OCI-LY7 (cell line): Measurements from ENCODE around the gene CCDC174. TPM values are rescaled to one million over a fixed set of nuclear protein-coding genes. Genes with fewer than 3 reads are reported as not detected.

Source experiments
- BruUV-seq: library from RNA; stranded (reverse); fragments of 400-500 nt; replicated peaks from 2 replicates; lab custom pipeline; 2021; lab: Mats Ljungman, UMichigan
- CTCF ChIA-PET: fragments of 300-600 bp; sonication (Branson Sonifier 250); formaldehyde crosslinking; loops from one replicate; lab custom pipeline; 2022; ENCODE audit warnings: antibody characterized with exemption; ENCODE audit not compliant: unreplicated experiment; lab: Charles Lee
- POLR2A ChIA-PET: fragments of 300-600 bp; sonication (Branson Sonifier 250); formaldehyde crosslinking; loops from one replicate; lab custom pipeline; 2022; ENCODE audit warnings: antibody characterized with exemption; lab: Charles Lee
- DNase-seq: peaks from one replicate; pipeline ENCODE4 v3.0.0-alpha.2; 2015; ENCODE audit warnings: low spot score
- H2AFZ ChIP-seq: fragments of 200-600 bp; sonication (generic), shearing (Covaris generic); 2 replicates; pipeline ENCODE4 v1.6.1; 2014; ENCODE audit warnings: mild to moderate bottlenecking, antibody characterized with exemption, low read length, moderate library complexity
- H3K27ac ChIP-seq: fragments of 200-600 bp; sonication (generic); 2 replicates; pipeline ENCODE4 v1.5.1; 2014; ENCODE audit warnings: mixed run types, low read depth, mild to moderate bottlenecking, moderate library complexity, low read length, inconsistent platforms; ENCODE audit not compliant: poor library complexity, severe bottlenecking
- H3K36me3 ChIP-seq: fragments of 200-600 bp; sonication (generic); 2 replicates; pipeline ENCODE4 v1.6.1; 2014; ENCODE audit warnings: mild to moderate bottlenecking, antibody characterized with exemption, low read length, moderate library complexity, mixed read lengths; ENCODE audit not compliant: insufficient read depth
- H3K4me1 ChIP-seq: fragments of 200-600 bp; sonication (generic); 2 replicates; pipeline ENCODE4 v1.5.1; 2014; ENCODE audit warnings: mild to moderate bottlenecking, low read length; ENCODE audit not compliant: insufficient read depth, poor library complexity, severe bottlenecking
- H3K4me2 ChIP-seq: fragments of 200-600 bp; sonication (generic); 2 replicates; pipeline ENCODE4 v1.6.1; 2014; ENCODE audit warnings: mild to moderate bottlenecking, low read length
- H3K4me3 ChIP-seq: fragments of 200-600 bp; sonication (generic); 2 replicates; pipeline ENCODE4 v1.5.1; 2014; ENCODE audit warnings: mild to moderate bottlenecking, low read depth, low read length; ENCODE audit not compliant: poor library complexity, severe bottlenecking
- H3K79me2 ChIP-seq: fragments of 200-600 bp; sonication (generic); 2 replicates; pipeline ENCODE4 v1.6.1; 2016; ENCODE audit warnings: low read depth, mild to moderate bottlenecking, low read length, moderate library complexity, mixed read lengths; ENCODE audit not compliant: insufficient read depth
- H3K9me2 ChIP-seq: fragments of 200-600 bp; sonication (generic); 2 replicates; pipeline ENCODE4 v1.6.1; 2016; ENCODE audit warnings: mild to moderate bottlenecking, low read length, mixed read lengths; ENCODE audit not compliant: insufficient read depth
- H3K9me3 ChIP-seq: fragments of 200-600 bp; sonication (generic); 2 replicates; pipeline ENCODE4 v1.6.1; 2014; ENCODE audit warnings: mild to moderate bottlenecking, mixed run types, low read length, mixed read lengths
- H4K20me1 ChIP-seq: fragments of 200-600 bp; sonication (generic); 2 replicates; pipeline ENCODE4 v1.6.1; 2014; ENCODE audit warnings: mild to moderate bottlenecking, antibody characterized with exemption, low read length, moderate library complexity, mixed read lengths; ENCODE audit not compliant: insufficient read depth
- EZH2phosphoT487 ChIP-seq: fragments of 200-600 bp; sonication (generic); IDR thresholded peaks from 2 replicates; pipeline ENCODE4 v1.6.1; 2018; ENCODE audit warnings: low read depth, borderline replicate concordance, mild to moderate bottlenecking, mixed run types, antibody characterized with exemption, low read length, moderate library complexity, mixed read lengths
- intact Hi-C: fragments of 100-400 bp; cut with micrococcal nuclease; formaldehyde crosslinking; loops from one replicate; pipeline ENCODE4 v1.10.0; 2022; ENCODE audit not compliant: unreplicated experiment
- total RNA-seq, 2 experiments: library from RNA; depleted of rRNA in 1 of 2; stranded (reverse); fragments of >200 nt in 1 of 2; shearing (Covaris generic) in 1 of 2; gene quantifications; 2 replicates each; pipeline ENCODE4 v1.2.3, GENCODE V29; 2014 to 2022
- TF ChIP-seq, protein P1 (sequence below): fragments of 200-600 bp; sonication (generic); conservative IDR thresholded peaks from 2 replicates; pipeline ENCODE4 v1.5.1; 2014; ENCODE audit warnings: mild to moderate bottlenecking, antibody characterized with exemption, low read length, moderate library complexity, mixed read lengths

CCDC174 gene
- total RNA-seq, 2 experiments from 2014 or later, result 11.2 to 22.7 TPM

- TF ChIP-seq, protein P1, sequence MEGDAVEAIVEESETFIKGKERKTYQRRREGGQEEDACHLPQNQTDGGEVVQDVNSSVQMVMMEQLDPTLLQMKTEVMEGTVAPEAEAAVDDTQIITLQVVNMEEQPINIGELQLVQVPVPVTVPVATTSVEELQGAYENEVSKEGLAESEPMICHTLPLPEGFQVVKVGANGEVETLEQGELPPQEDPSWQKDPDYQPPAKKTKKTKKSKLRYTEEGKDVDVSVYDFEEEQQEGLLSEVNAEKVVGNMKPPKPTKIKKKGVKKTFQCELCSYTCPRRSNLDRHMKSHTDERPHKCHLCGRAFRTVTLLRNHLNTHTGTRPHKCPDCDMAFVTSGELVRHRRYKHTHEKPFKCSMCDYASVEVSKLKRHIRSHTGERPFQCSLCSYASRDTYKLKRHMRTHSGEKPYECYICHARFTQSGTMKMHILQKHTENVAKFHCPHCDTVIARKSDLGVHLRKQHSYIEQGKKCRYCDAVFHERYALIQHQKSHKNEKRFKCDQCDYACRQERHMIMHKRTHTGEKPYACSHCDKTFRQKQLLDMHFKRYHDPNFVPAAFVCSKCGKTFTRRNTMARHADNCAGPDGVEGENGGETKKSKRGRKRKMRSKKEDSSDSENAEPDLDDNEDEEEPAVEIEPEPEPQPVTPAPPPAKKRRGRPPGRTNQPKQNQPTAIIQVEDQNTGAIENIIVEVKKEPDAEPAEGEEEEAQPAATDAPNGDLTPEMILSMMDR, result no peak
- no peak for TF ChIP-seq EZH2phosphoT487
- ChIA-PET CTCF (no interaction called here), POLR2A (no interaction called here)
- Histone ChIP-seq H3K4me1 (no peaks in the 10 kb centered on the region), H3K4me3 (no peak overlapping the region), H3K27ac (no peak overlapping the region), H3K9me3 (no peaks in the 10 kb centered on the region), H4K20me1 (no peaks in the 10 kb centered on the region), H3K36me3 (no peaks in the 10 kb centered on the region), H3K79me2 (no peaks in the 10 kb centered on the region), H3K9me2 (no peaks in the 10 kb centered on the region), H2AFZ (no peak overlapping the region), H3K4me2 (no peak overlapping the region)
- intact Hi-C loops, result no loop called here
- DNase-seq, result no peak
- BruUV-seq, result no TSS peak
Observed at GRCh38 chr3:14633417-14633816, 18.1 kb upstream of the CCDC174 start.

DNA sequence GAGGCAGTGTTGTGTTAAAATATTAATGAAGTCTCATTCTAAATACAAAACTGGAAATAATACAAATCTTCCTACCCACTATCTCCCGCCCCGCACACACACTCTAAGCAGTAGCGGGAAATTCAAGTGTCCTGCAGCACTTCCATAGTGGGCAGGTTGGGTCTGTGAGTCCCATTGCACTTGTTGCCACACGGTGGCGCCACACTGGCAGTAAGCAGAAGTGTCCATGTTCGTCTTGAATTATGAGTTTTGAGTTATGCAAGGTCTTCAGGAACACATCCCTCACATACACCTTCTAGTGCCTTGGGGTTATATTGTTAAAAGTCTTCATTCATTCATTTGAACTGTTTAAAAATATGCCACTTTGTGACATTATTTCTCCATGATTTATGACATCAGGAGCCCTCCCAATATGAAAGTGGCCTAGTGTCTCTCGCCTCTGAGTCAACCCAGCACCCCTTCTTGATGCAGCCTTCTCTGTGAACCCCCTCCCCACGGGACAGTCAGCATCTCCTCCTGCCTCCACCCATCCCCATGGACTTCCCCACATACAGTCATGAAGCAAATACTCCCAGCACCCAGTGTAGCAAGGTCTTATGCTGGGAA is 17.6 kb upstream of the CCDC174 start:
- BruUV-seq, result no TSS peak
- TF ChIP-seq EZH2phosphoT487, result no peak
- TF ChIP-seq, protein P1, result peak; percentile 96
- intact Hi-C loops, result loop anchor here (1.0 kb wide), 2 partner anchors 147 to 287 kb away; no protein-coding TSS in a partner anchor
- no peaks in the 10 kb centered on the region for H3K36me3 ChIP-seq
- H3K4me2 ChIP-seq, result no peak overlapping the region
- ChIA-PET CTCF (no interaction called here), POLR2A (no interaction called here)
- no peaks in the 10 kb centered on the region for H3K4me1 ChIP-seq
- H4K20me1 ChIP-seq, result no peaks in the 10 kb centered on the region
- no peaks in the 10 kb centered on the region for H3K9me2 ChIP-seq
- no peaks in the 10 kb centered on the region for H3K9me3 ChIP-seq
- no peak overlapping the region for H3K27ac ChIP-seq
- H2AFZ ChIP-seq, result no peak overlapping the region
- H3K4me3 ChIP-seq, result no peak overlapping the region
- H3K79me2 ChIP-seq, result no peaks in the 10 kb centered on the region
- DNase-seq, result peak; percentile 77

DNA sequence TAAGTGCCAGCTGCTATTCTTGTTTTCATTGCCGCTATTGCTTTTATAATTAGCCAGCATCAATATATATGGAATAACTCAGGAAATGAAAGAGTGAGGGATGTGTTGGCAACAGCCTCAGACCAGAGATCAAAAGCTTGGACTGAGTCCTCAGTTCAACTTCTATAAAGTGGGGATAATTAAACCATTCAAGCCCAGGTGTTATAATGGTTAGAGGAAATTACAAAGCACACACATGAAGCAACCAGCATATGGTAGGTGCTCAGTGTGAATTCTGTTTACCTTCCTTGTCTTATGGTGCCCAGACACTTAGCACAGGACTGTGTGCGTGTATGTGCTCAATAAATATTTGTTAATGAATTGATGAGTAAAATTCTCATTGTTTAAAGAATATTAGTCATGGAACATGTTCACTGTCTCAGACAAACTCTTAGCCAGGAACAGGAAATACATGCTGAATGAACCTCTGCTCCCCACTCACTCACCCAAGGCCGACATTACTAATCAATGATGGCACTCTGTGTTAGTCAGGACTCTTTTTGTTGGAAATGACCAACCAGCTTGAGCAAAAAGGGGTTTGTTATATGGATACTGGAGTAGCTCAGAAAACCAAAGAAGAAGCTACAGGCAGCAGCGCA is 16.7 kb upstream of the CCDC174 start:
- TF ChIP-seq, protein P1, result no peak
- TF ChIP-seq EZH2phosphoT487, result no peak
- Histone ChIP-seq H2AFZ (no peak overlapping the region), H4K20me1 (no peaks in the 10 kb centered on the region), H3K4me3 (no peak overlapping the region), H3K79me2 (no peaks in the 10 kb centered on the region), H3K36me3 (no peaks in the 10 kb centered on the region), H3K4me1 (no peaks in the 10 kb centered on the region), H3K27ac (no peak overlapping the region), H3K9me3 (no peaks in the 10 kb centered on the region), H3K4me2 (no peak overlapping the region), H3K9me2 (no peaks in the 10 kb centered on the region)
- POLR2A ChIA-PET, result interaction anchor here (0.6 kb wide), 1 partner anchor 39 kb away, joined by 3 read pairs; no protein-coding TSS in a partner anchor
- BruUV-seq, result no TSS peak
- CTCF ChIA-PET, result no interaction called here
- DNase-seq, result no peak
- intact Hi-C loops, result loop anchor here (1.0 kb wide), 2 partner anchors 146 to 286 kb away; no protein-coding TSS in a partner anchor
